Neural cell (in vitro differentiated cells): ENCODE results near the gene CCDC136. TPM values are rescaled to one million over a fixed set of nuclear protein-coding genes. Genes with fewer than 3 reads are reported as not detected.

Experiments
- H2AFZ ChIP-seq: fragments of 200-600, 300-800 bp; sonication (generic), shearing (Covaris generic); 2 replicates; pipeline ENCODE4 v1.6.0; 2014; ENCODE audit warnings: low read depth, mild to moderate bottlenecking, antibody characterized with exemption, low read length, moderate library complexity
- H3F3A ChIP-seq: fragments of 200-600 bp; shearing (Covaris generic); 2 replicates; pipeline ENCODE4 v1.6.1; 2016; ENCODE audit warnings: mild to moderate bottlenecking, moderate library complexity, mixed read lengths, antibody characterized with exemption, low read length; ENCODE audit not compliant: insufficient read depth, poor library complexity, severe bottlenecking
- H3K27ac ChIP-seq: fragments of 200-600, 300-800 bp; sonication (generic), shearing (Covaris generic); 2 replicates; pipeline ENCODE4 v1.5.1; 2014; ENCODE audit warnings: mild to moderate bottlenecking, low read length, moderate library complexity
- H3K27me3 ChIP-seq: fragments of 300-800, 200-600 bp; sonication (generic), shearing (Covaris generic); 2 replicates; pipeline ENCODE4 v1.6.0; 2014; ENCODE audit warnings: mild to moderate bottlenecking, low read depth, low read length, moderate library complexity; ENCODE audit not compliant: insufficient read depth
- H3K36me3 ChIP-seq: fragments of 300-800, 200-600 bp; sonication (generic), shearing (Covaris generic); 2 replicates; pipeline ENCODE4 v1.5.1; 2014; ENCODE audit warnings: mild to moderate bottlenecking, antibody characterized with exemption, low read length, moderate library complexity; ENCODE audit not compliant: insufficient read depth
- H3K4me2 ChIP-seq: fragments of 300-800, 200-600 bp; sonication (generic), shearing (Covaris generic); 2 replicates; pipeline ENCODE4 v1.6.0; 2014; ENCODE audit warnings: mild to moderate bottlenecking, low read length
- H3K4me3 ChIP-seq: fragments of 300-800, 200-600 bp; sonication (generic), shearing (Covaris generic); 2 replicates; pipeline ENCODE4 v1.5.1; 2014; ENCODE audit warnings: mild to moderate bottlenecking, low read length, moderate library complexity
- H3K79me2 ChIP-seq: fragments of 200-600 bp; shearing (Covaris generic); replicated peaks from 2 replicates; pipeline ENCODE4 v1.6.0; 2014; ENCODE audit warnings: mild to moderate bottlenecking, low read length, moderate library complexity; ENCODE audit not compliant: insufficient read depth
- H3K9ac ChIP-seq: fragments of 300-800, 200-600 bp; sonication (generic), shearing (Covaris generic); 2 replicates; pipeline ENCODE4 v1.6.1; 2016; ENCODE audit warnings: mild to moderate bottlenecking, low read length, mixed read lengths
- H3K9me2 ChIP-seq: fragments of 200-600 bp; shearing (Covaris generic); 2 replicates; pipeline ENCODE4 v1.6.1; 2016; ENCODE audit warnings: mild to moderate bottlenecking, low read length, mixed read lengths; ENCODE audit not compliant: insufficient read depth
- H3K9me3 ChIP-seq: fragments of 200-600, 300-800 bp; sonication (generic), shearing (Covaris generic); 2 replicates; pipeline ENCODE4 v1.6.1; 2016; ENCODE audit warnings: mild to moderate bottlenecking, mixed run types, low read length, moderate library complexity, mixed read lengths
- H4K20me1 ChIP-seq: fragments of 200-600 bp; shearing (Covaris generic); 2 replicates; pipeline ENCODE4 v1.6.1; 2016; ENCODE audit warnings: mild to moderate bottlenecking, mixed run types; ENCODE audit not compliant: insufficient read depth
- CTCF ChIP-seq: fragments of 450-650 bp; IDR thresholded peaks from 2 replicates; pipeline ENCODE4 v1.5.1; 2014; ENCODE audit warnings: antibody characterized with exemption, mild to moderate bottlenecking, moderate library complexity; ENCODE audit not compliant: poor library complexity, severe bottlenecking
- EP300 ChIP-seq: fragments of 450-650 bp; conservative IDR thresholded peaks from 2 replicates; pipeline ENCODE4 v1.6.1; 2014; ENCODE audit warnings: antibody characterized with exemption, mild to moderate bottlenecking, moderate library complexity; ENCODE audit not compliant: poor library complexity, severe bottlenecking
- EZH2 ChIP-seq: fragments of 200-600, 300-800 bp; shearing (Covaris generic), sonication (generic); IDR thresholded peaks from 2 replicates; pipeline ENCODE4 v1.6.1; 2014; ENCODE audit warnings: antibody characterized with exemption, low read length, borderline replicate concordance, mild to moderate bottlenecking; ENCODE audit not compliant: insufficient read depth, poor library complexity, severe bottlenecking
- MXI1 ChIP-seq: fragments of 450-650 bp; conservative IDR thresholded peaks from 2 replicates; pipeline ENCODE4 v1.6.1; 2014; ENCODE audit warnings: antibody characterized with exemption, mild to moderate bottlenecking; ENCODE audit not compliant: poor library complexity, severe bottlenecking
- POLR2AphosphoS5 ChIP-seq: IDR thresholded peaks from 2 replicates; pipeline ENCODE4 v1.6.1; 2012
- RAD21 ChIP-seq: fragments of 450-650 bp; conservative IDR thresholded peaks from 2 replicates; pipeline ENCODE4 v1.6.1; 2014; ENCODE audit warnings: antibody characterized with exemption, mild to moderate bottlenecking, moderate library complexity
- SMC3 ChIP-seq: fragments of 450-650 bp; conservative IDR thresholded peaks from 2 replicates; pipeline ENCODE4 v1.6.1; 2014; ENCODE audit warnings: antibody characterized with exemption, mild to moderate bottlenecking, moderate library complexity; ENCODE audit not compliant: poor library complexity
- TAF1 ChIP-seq: IDR thresholded peaks from 2 replicates; pipeline ENCODE4 v1.6.1; 2012; ENCODE audit warnings: low read depth
- polyA plus RNA-seq: library from polyadenylated mRNA; depleted of rRNA; stranded (reverse); fragments of >200 nt; gene quantifications from 2 replicates; pipeline ENCODE4 v1.2.3, GENCODE V29; 2014
- TF ChIP-seq, protein P1 (sequence below): IDR thresholded peaks from 2 replicates; pipeline ENCODE4 v1.6.1; 2012; ENCODE audit warnings: borderline replicate concordance

Gene CCDC136
- polyA plus RNA-seq, 1 donor from 2014 or later = 42.5 TPM

- Histone ChIP-seq H4K20me1 (no peaks in the 10 kb centered on the region), H3F3A (no peaks in the 10 kb centered on the region), H3K4me3 (no peak overlapping the region), H3K27me3 (no peaks in the 10 kb centered on the region), H3K9me2 (no peaks in the 10 kb centered on the region), H2AFZ (no peak overlapping the region), H3K36me3 (no peaks in the 10 kb centered on the region), H3K4me2 (no peak overlapping the region), H3K27ac (no peak overlapping the region), H3K9me3 (no peaks in the 10 kb centered on the region), H3K79me2 (no peaks in the 10 kb centered on the region), H3K9ac (no peak overlapping the region)
- TF ChIP-seq POLR2AphosphoS5 = no peak
- TF ChIP-seq CTCF = no peak
- no peak for TF ChIP-seq SMC3
- no peak for TF ChIP-seq TAF1
- TF ChIP-seq, protein P1, sequence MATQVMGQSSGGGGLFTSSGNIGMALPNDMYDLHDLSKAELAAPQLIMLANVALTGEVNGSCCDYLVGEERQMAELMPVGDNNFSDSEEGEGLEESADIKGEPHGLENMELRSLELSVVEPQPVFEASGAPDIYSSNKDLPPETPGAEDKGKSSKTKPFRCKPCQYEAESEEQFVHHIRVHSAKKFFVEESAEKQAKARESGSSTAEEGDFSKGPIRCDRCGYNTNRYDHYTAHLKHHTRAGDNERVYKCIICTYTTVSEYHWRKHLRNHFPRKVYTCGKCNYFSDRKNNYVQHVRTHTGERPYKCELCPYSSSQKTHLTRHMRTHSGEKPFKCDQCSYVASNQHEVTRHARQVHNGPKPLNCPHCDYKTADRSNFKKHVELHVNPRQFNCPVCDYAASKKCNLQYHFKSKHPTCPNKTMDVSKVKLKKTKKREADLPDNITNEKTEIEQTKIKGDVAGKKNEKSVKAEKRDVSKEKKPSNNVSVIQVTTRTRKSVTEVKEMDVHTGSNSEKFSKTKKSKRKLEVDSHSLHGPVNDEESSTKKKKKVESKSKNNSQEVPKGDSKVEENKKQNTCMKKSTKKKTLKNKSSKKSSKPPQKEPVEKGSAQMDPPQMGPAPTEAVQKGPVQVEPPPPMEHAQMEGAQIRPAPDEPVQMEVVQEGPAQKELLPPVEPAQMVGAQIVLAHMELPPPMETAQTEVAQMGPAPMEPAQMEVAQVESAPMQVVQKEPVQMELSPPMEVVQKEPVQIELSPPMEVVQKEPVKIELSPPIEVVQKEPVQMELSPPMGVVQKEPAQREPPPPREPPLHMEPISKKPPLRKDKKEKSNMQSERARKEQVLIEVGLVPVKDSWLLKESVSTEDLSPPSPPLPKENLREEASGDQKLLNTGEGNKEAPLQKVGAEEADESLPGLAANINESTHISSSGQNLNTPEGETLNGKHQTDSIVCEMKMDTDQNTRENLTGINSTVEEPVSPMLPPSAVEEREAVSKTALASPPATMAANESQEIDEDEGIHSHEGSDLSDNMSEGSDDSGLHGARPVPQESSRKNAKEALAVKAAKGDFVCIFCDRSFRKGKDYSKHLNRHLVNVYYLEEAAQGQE = no peak
- TF ChIP-seq RAD21 = no peak
- no peak for TF ChIP-seq EP300
- no peak for TF ChIP-seq EZH2
- no peak for TF ChIP-seq MXI1
Observed at GRCh38 chr7:128773604-128774003, 18.2 kb upstream of the CCDC136 start.

DNA sequence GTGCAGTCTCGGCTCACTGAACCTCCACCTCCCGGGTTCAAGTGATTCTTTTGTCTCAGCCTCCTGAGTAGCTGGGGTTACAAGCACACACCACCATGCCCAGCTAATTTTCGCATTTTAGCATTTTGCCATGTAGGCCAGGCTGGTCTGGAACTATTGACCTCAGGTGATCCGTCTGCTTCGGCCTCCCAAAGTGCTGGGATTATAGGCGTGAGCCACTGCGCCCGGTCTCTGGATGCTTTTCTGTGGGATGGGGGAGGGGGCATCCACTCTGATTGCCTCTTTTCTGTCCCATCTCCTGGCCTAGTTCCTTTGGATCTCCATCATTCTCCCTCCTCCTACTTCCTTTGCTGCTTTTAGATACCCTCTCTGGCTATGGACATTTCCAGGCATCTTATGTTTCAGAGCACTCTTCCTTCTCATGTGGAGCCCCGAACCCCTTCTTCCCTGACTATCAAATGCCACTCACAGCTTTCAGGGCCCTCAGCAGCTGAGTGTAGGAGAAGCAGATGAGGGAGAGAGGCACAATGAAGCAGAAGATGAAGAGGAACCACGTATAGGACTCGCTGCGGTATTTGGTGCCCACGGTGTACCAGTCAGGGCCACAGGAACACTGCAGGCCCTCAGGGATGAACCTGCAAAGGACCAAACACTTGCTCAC, 17.6 kb upstream of the CCDC136 start:
- Histone ChIP-seq H3K4me2 (no peak overlapping the region), H3K9me2 (no peaks in the 10 kb centered on the region), H2AFZ (no peak overlapping the region), H3K9me3 (no peaks in the 10 kb centered on the region), H3K9ac (no peak overlapping the region), H3K27me3 (no peaks in the 10 kb centered on the region), H4K20me1 (no peaks in the 10 kb centered on the region), H3K79me2 (no peaks in the 10 kb centered on the region), H3K27ac (no peak overlapping the region), H3F3A (no peaks in the 10 kb centered on the region), H3K4me3 (no peak overlapping the region), H3K36me3 (no peaks in the 10 kb centered on the region)
- no peak for TF ChIP-seq SMC3
- no peak for TF ChIP-seq CTCF
- TF ChIP-seq POLR2AphosphoS5 = no peak
- TF ChIP-seq RAD21 = no peak
- no peak for TF ChIP-seq EP300
- TF ChIP-seq EZH2 = no peak
- no peak for TF ChIP-seq MXI1
- no peak for TF ChIP-seq TAF1
- TF ChIP-seq, protein P1 = no peak
